Testis (tissue), 2 donors: ENCODE measurements around the gene CLDN14.

Experiments used
- POLR2A ChIP-seq: fragments of 450-650 bp; IDR thresholded peaks from one replicate; pipeline ENCODE4 v1.6.1; 2017; ENCODE audit warnings: antibody characterized with exemption, mild to moderate bottlenecking, moderate library complexity
- TF ChIP-seq, protein P1 (sequence below), 3 experiments: fragments of 450-650 bp in 2 of 3; fragments of 200-600 bp in 1 of 3; sonication (generic) in 1 of 3; IDR thresholded peaks; one replicate each; pipeline ENCODE4 v1.5.1; 2016 to 2019; ENCODE audit warnings: antibody characterized with exemption in 3 of 3, mild to moderate bottlenecking in 2 of 3, moderate library complexity in 1 of 3

DNA sequence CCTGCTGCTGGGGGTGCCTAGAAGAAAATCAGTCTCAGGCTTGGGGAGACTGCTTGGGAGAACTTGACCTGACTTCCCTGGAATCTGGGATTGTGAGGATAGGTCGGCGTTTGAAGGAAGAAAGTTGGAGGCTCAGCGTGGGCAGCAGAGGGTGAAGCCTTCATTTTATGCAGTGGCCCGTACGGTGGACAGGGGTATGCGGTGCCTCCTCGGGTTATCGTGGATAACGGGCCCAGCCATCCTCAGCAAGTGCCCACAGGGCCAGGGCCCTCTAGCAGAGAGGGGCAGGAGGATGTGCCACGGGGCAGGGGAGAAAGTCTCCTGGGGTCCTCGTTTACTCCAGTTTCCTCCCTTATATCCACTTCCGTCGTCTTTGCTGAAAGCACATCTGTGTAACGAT is 60.7 kb downstream of the CLDN14 start:
- no peak for TF ChIP-seq POLR2A
- TF ChIP-seq, protein P1, sequence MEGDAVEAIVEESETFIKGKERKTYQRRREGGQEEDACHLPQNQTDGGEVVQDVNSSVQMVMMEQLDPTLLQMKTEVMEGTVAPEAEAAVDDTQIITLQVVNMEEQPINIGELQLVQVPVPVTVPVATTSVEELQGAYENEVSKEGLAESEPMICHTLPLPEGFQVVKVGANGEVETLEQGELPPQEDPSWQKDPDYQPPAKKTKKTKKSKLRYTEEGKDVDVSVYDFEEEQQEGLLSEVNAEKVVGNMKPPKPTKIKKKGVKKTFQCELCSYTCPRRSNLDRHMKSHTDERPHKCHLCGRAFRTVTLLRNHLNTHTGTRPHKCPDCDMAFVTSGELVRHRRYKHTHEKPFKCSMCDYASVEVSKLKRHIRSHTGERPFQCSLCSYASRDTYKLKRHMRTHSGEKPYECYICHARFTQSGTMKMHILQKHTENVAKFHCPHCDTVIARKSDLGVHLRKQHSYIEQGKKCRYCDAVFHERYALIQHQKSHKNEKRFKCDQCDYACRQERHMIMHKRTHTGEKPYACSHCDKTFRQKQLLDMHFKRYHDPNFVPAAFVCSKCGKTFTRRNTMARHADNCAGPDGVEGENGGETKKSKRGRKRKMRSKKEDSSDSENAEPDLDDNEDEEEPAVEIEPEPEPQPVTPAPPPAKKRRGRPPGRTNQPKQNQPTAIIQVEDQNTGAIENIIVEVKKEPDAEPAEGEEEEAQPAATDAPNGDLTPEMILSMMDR (IDR thresholded peaks at IDR 0.05), result no peak
